ENCODE data around the gene FZD2. TPM values are rescaled to one million over a fixed set of nuclear protein-coding genes. Genes with fewer than 3 reads are reported as not detected.

FZD2 gene
- total and polyA plus RNA-seq, 2 of the 13 experiments (the other 11 are each of a cell fraction or from before 2014, with no cell fraction given): 0.07 to 0.13 TPM

GRCh38 chr17:44591206-44591605 is 33.9 kb downstream of the FZD2 start (continued):
- TF ChIP-seq, protein P1, sequence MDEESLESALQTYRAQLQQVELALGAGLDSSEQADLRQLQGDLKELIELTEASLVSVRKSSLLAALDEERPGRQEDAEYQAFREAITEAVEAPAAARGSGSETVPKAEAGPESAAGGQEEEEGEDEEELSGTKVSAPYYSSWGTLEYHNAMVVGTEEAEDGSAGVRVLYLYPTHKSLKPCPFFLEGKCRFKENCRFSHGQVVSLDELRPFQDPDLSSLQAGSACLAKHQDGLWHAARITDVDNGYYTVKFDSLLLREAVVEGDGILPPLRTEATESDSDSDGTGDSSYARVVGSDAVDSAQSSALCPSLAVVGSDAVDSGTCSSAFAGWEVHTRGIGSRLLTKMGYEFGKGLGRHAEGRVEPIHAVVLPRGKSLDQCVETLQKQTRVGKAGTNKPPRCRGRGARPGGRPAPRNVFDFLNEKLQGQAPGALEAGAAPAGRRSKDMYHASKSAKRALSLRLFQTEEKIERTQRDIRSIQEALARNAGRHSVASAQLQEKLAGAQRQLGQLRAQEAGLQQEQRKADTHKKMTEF (CRISPR knock-in tag; IDR thresholded peaks at IDR 0.05): no peak
- no peak for TF ChIP-seq DR1 (CRISPR knock-in tag; IDR thresholded peaks at IDR 0.05)
- TF ChIP-seq NFIB (CRISPR knock-in tag; IDR thresholded peaks at IDR 0.05; ENCODE audit: borderline replicate concordance): no peak
- TF ChIP-seq, protein P2, sequence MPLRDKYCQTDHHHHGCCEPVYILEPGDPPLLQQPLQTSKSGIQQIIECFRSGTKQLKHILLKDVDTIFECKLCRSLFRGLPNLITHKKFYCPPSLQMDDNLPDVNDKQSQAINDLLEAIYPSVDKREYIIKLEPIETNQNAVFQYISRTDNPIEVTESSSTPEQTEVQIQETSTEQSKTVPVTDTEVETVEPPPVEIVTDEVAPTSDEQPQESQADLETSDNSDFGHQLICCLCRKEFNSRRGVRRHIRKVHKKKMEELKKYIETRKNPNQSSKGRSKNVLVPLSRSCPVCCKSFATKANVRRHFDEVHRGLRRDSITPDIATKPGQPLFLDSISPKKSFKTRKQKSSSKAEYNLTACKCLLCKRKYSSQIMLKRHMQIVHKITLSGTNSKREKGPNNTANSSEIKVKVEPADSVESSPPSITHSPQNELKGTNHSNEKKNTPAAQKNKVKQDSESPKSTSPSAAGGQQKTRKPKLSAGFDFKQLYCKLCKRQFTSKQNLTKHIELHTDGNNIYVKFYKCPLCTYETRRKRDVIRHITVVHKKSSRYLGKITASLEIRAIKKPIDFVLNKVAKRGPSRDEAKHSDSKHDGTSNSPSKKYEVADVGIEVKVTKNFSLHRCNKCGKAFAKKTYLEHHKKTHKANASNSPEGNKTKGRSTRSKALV (CRISPR knock-in tag; IDR thresholded peaks at IDR 0.05): no peak
- no peak for TF ChIP-seq ZNF616 (CRISPR knock-in tag; IDR thresholded peaks at IDR 0.05; ENCODE audit: low read depth)
- no peak for TF ChIP-seq ZNF513 (CRISPR knock-in tag; conservative IDR thresholded peaks at IDR 0.05)
- TF ChIP-seq TOE1 (CRISPR knock-in tag; IDR thresholded peaks at IDR 0.05): no peak

DNA sequence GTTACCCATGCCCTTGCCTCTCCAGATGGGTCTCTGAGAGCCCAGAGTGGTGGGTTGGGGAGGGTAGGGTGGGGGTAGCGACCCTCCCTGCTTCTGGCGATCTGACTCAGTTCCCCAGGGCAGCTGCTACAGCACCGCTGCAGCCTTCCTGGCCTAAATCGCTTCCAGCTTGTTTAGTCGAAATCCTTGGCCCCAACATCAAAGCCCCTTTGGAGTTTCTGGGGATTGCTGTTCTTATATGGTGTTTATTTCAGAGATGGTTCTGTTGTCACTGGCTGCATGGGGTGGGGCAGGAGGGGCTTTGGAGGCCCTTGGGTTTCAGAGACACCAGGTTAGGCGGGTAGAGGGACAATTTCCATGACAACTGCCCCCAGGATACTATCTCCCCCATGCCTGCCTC is 35.9 kb downstream of the FZD2 start:
- no peak for ATAC-seq
- 0% methylated on average over 3 of the region's 6 CpGs for WGBS (ENCODE audit: low lambda C conversion rate)
- H3K4me3 ChIP-seq (replicated peaks in 1 of 3; ENCODE audit: insufficient read depth in 1 of 3, low read depth in 2 of 3, low read length in 3 of 3): no peak overlapping the region
- ChIA-PET POLR2A (no interaction called here), CTCF (ENCODE audit: low intra/inter-chr PET ratio, low total read pairs) (no interaction called here)
- no TSS peak for BruUV-seq (replicated peaks)
- H3K79me2 ChIP-seq (ENCODE audit: insufficient read depth, low read length): no peaks in the 10 kb centered on the region
- no peak for FAIRE-seq
- intact Hi-C loops (cut with micrococcal nuclease; ENCODE audit: unreplicated experiment): no loop called here
- in situ Hi-C loops (cut with HindIII; ENCODE audit: extremely low pct_ligation_motif_present, low pct_unique_long_range_greater_than_20kb): no loop called here
- no peaks in the 10 kb centered on the region for H3K36me3 ChIP-seq (replicated peaks in 1 of 2; ENCODE audit: control insufficient read depth in 1 of 2, insufficient read depth in 2 of 2, low read length in 2 of 2)
- no peaks in the 10 kb centered on the region for H3K9me3 ChIP-seq (ENCODE audit: low read length)
- no peak overlapping the region for H3K27ac ChIP-seq (ENCODE audit: extremely low read length, insufficient read depth, low read length)
- H2AFZ ChIP-seq (ENCODE audit: low read length): no peak overlapping the region
- peaks cover 0 to 31% of the 10 kb centered on the region in 2 experiments; a peak in 4 of 5 replicates for H3K27me3 ChIP-seq (ENCODE audit: control insufficient read depth in 1 of 2, insufficient read depth in 2 of 2, low read length in 2 of 2)
- DNase-seq (ENCODE audit: low spot score): no peak
- no peaks in the 10 kb centered on the region for H3K4me1 ChIP-seq (ENCODE audit: insufficient read depth, low read length)
- no peak overlapping the region for H3K9ac ChIP-seq (ENCODE audit: insufficient read depth, low read depth, low read length)
- H3K4me2 ChIP-seq (ENCODE audit: low read depth, low read length): no peak overlapping the region
- no peaks in the 10 kb centered on the region for H4K20me1 ChIP-seq (ENCODE audit: insufficient read depth, low read length)
- TF ChIP-seq SAFB2 (CRISPR knock-in tag; IDR thresholded peaks at IDR 0.05; ENCODE audit: borderline replicate concordance, low read depth) (no peak), RFX3 (CRISPR knock-in tag; IDR thresholded peaks at IDR 0.05) (no peak), ZNF687 (CRISPR knock-in tag; IDR thresholded peaks at IDR 0.05) (no peak), HDAC1 (CRISPR knock-in tag; IDR thresholded peaks at IDR 0.05) (no peak)
- TF ChIP-seq, protein P3, sequence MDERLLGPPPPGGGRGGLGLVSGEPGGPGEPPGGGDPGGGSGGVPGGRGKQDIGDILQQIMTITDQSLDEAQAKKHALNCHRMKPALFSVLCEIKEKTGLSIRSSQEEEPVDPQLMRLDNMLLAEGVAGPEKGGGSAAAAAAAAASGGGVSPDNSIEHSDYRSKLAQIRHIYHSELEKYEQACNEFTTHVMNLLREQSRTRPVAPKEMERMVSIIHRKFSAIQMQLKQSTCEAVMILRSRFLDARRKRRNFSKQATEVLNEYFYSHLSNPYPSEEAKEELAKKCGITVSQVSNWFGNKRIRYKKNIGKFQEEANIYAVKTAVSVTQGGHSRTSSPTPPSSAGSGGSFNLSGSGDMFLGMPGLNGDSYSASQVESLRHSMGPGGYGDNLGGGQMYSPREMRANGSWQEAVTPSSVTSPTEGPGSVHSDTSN (CRISPR knock-in tag; IDR thresholded peaks at IDR 0.05): no peak
